SJCRH30 (cell line): ENCODE data around the gene HSPBAP1. TPM values are rescaled to one million over a fixed set of nuclear protein-coding genes. Genes with fewer than 3 reads are reported as not detected.

ENCODE experiments used
- DNase-seq, 2 experiments: peaks; one replicate each; pipeline ENCODE4 v3.0.0-alpha.2; 2015 to 2020
- H3K27ac ChIP-seq: fragments of 250-450 bp; sonication (Bioruptor Pico); 2 replicates; pipeline ENCODE4 v1.5.1; 2020; ENCODE audit warnings: mild to moderate bottlenecking, moderate library complexity
- H3K27me3 ChIP-seq: fragments of 250-450 bp; sonication (Bioruptor Pico); 2 replicates; pipeline ENCODE4 v1.5.1; 2020; ENCODE audit warnings: mild to moderate bottlenecking, moderate library complexity
- H3K36me3 ChIP-seq: fragments of 250-450 bp; sonication (Bioruptor Pico); 2 replicates; pipeline ENCODE4 v1.5.1; 2020; ENCODE audit warnings: mild to moderate bottlenecking, moderate library complexity
- H3K4me1 ChIP-seq: fragments of 250-450 bp; sonication (Bioruptor Pico); 2 replicates; pipeline ENCODE4 v1.5.1; 2020; ENCODE audit warnings: mild to moderate bottlenecking, moderate library complexity
- H3K4me3 ChIP-seq: fragments of 250-450 bp; sonication (Bioruptor Pico); 2 replicates; pipeline ENCODE4 v1.5.1; 2020; ENCODE audit warnings: mild to moderate bottlenecking, moderate library complexity
- H3K9me3 ChIP-seq: fragments of 250-450 bp; sonication (Bioruptor Pico); replicated peaks from 2 replicates; pipeline ENCODE4 v1.5.1; 2020; ENCODE audit warnings: mild to moderate bottlenecking, moderate library complexity
- total RNA-seq: library from RNA; depleted of rRNA; stranded (reverse); fragments of >200 nt; shearing (Covaris generic); gene quantifications from 2 replicates; pipeline ENCODE4 v1.2.3, GENCODE V29; 2014; rRNA removed

The HSPBAP1 gene
- total RNA-seq, 1 experiment from 2014 or later = 14.2 TPM

DNA sequence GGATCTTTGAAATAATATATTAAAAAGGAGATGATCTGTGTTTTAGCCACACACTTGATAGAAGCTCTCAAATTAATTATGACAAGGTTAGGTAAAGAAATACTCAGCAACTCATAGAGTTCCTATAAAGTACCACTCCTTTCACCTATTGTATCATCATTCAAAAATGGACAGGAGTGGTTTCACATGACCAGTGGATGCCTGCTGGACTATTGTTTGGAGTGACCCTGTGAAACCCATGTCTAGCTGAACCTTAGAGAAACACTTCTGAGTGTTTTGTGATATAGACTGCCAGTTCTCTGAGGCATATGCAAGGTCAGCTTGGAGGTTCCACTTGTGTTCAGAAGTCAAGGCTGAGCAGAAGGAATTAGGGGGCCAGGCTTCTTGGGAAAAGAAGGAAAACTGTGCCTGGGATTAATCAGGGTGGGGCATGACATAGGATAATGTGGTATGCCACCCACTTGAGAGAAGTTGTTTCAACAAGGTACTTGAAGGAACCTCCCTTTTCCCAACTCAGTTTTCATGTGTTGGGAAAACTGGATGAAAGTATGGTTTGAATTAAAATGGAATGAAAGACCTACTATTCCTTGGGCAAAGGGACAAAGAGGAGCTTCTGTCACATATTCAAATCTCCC, 97.6 kb downstream of the HSPBAP1 start:
- no peaks in the 10 kb centered on the region for H3K4me1 ChIP-seq
- no peak for DNase-seq
- H3K36me3 ChIP-seq = no peaks in the 10 kb centered on the region
- H3K9me3 ChIP-seq = no peaks in the 10 kb centered on the region
- H3K4me3 ChIP-seq = no peak overlapping the region
- H3K27me3 ChIP-seq = no peaks in the 10 kb centered on the region
- no peak overlapping the region for H3K27ac ChIP-seq

DNA sequence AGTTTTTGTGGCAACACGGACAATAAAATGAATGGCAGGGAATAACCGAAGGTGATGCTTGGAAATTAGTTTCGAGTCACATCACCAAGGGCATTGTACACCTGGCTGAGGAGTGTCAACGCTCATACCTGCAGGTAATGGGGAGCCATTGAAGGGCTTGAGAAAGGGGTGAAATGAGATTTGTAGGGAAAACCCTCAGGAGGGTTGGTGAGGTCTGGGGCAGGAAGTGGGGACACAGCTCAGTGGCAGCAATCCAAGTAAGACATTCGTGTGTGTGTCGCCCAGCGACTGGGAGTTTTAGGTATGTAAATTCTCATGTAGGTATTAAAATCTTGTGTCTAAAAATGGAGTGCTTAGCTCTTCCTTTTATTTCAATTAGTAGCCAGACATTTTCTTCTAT, 98.7 kb downstream of the HSPBAP1 start:
- H3K9me3 ChIP-seq = no peaks in the 10 kb centered on the region
- no peaks in the 10 kb centered on the region for H3K4me1 ChIP-seq
- no peaks in the 10 kb centered on the region for H3K36me3 ChIP-seq
- no peak overlapping the region for H3K27ac ChIP-seq
- H3K4me3 ChIP-seq = no peak overlapping the region
- no peak for DNase-seq
- H3K27me3 ChIP-seq = no peaks in the 10 kb centered on the region

DNA sequence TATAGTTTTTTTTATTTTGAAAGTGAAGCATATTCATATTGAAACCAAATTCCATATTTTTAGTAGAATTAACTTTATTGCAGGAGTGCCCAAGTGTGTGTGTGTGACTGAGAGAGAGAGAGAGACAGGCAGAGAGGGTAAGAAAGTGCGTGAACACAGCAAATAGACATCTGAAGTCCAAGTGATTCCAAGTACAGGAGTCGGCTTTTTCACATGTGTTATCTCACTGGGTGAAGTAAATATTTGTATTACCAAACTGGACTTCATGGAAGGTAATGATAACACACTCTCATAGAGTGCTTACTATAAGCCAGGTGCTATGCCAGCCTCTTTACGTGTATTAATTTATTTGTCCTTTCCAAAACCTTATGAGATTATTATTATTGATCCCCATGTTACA, 101.0 kb downstream of the HSPBAP1 start:
- no peaks in the 10 kb centered on the region for H3K4me1 ChIP-seq
- no peak overlapping the region for H3K27ac ChIP-seq
- no peaks in the 10 kb centered on the region for H3K27me3 ChIP-seq
- H3K36me3 ChIP-seq = no peaks in the 10 kb centered on the region
- no peak for DNase-seq
- no peak overlapping the region for H3K4me3 ChIP-seq
- no peaks in the 10 kb centered on the region for H3K9me3 ChIP-seq

DNA sequence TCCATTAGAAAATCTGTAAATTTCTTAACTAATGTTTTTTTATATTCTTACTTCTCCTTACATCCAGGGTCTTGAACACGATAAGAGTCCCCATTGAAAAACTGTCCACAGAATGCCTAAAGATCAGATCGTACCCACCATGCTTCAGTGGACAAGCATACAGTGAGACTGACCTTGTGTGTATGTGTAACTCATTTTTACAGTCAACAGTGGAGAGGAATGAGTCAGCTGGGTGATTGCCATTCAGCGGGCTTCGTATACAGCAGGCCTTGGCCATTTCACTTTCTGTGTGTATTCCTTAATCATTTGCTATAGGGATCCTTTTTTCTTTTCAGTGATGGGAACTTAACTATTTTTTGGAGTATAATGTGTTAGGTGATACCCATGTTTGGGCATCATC, 102.4 kb downstream of the HSPBAP1 start:
- Histone ChIP-seq H3K36me3 (no peaks in the 10 kb centered on the region), H3K27me3 (no peaks in the 10 kb centered on the region), H3K4me3 (no peak overlapping the region), H3K9me3 (no peaks in the 10 kb centered on the region), H3K27ac (no peak overlapping the region), H3K4me1 (no peaks in the 10 kb centered on the region)
- no peak for DNase-seq

DNA sequence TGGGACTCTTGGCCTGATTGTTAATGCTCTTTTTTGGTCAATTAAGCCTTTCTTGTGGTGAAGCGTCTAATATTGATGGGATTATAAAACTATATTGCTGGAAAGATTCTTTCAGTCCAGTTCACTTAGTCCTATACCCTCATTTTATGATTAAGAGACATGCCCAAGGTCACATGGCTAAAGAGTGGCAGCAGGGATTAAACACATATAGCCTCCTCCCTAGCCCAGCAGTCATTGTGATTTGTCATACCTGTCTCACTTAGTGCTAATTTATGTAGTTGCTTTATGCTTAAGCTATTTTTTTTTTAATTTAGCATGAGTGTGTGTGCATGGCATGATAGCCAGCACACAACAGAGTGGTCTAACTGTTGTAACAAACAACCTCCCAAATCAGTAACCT, 103.5 kb downstream of the HSPBAP1 start:
- H3K9me3 ChIP-seq = no peaks in the 10 kb centered on the region
- DNase-seq = no peak
- no peaks in the 10 kb centered on the region for H3K27me3 ChIP-seq
- no peak overlapping the region for H3K4me3 ChIP-seq
- no peak overlapping the region for H3K27ac ChIP-seq
- H3K36me3 ChIP-seq = no peaks in the 10 kb centered on the region
- H3K4me1 ChIP-seq = no peaks in the 10 kb centered on the region

Other genes starting within 250 kb of the HSPBAP1 start
- gene PARP9, start 229.5 kb downstream of the HSPBAP1 start, total RNA-seq = 12.1 and 14.1 TPM in 2 replicates
- 12.7 and 13.1 TPM in 2 replicates for gene DTX3L, start 229.5 kb downstream of the HSPBAP1 start, total RNA-seq
- 0.08 and 0.28 TPM in 2 replicates for gene PARP15, start 216.2 kb downstream of the HSPBAP1 start, total RNA-seq
- 0.61 and 0.81 TPM in 2 replicates for gene PARP14, start 113.0 kb downstream of the HSPBAP1 start, total RNA-seq
- gene SLC49A4, start 1.2 kb upstream of the HSPBAP1 start, total RNA-seq = 18.6 and 19.8 TPM in 2 replicates
- 0.16 TPM in 1 of 2 replicates, not detected in the other for gene SEMA5B, start 233.9 kb upstream of the HSPBAP1 start, total RNA-seq